ENCODE data around the gene P3H1.

DNA sequence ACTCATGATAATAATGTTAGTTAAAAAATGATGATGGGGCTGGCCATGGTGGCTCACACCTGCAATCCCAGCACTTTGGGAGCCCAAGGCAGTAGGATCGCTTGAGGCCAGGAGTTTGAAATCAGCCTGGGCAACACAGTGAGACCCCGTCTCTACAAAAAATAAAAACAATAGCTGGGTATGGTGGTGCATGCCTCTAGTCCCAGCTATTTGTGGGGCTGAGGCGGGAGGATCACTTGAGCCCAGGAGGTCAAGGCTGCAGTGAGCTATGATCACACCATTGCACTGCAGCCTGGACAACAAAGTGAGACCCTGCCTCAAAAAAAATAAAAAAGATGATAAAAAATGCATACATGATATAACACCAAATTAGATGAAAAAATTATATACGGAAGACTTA, 5.3 kb downstream of the P3H1 start:
- TF ChIP-seq, protein P1, sequence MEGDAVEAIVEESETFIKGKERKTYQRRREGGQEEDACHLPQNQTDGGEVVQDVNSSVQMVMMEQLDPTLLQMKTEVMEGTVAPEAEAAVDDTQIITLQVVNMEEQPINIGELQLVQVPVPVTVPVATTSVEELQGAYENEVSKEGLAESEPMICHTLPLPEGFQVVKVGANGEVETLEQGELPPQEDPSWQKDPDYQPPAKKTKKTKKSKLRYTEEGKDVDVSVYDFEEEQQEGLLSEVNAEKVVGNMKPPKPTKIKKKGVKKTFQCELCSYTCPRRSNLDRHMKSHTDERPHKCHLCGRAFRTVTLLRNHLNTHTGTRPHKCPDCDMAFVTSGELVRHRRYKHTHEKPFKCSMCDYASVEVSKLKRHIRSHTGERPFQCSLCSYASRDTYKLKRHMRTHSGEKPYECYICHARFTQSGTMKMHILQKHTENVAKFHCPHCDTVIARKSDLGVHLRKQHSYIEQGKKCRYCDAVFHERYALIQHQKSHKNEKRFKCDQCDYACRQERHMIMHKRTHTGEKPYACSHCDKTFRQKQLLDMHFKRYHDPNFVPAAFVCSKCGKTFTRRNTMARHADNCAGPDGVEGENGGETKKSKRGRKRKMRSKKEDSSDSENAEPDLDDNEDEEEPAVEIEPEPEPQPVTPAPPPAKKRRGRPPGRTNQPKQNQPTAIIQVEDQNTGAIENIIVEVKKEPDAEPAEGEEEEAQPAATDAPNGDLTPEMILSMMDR (IDR thresholded peaks at IDR 0.05; ENCODE audit: poor library complexity): no peak
- TF ChIP-seq EZH2phosphoT487 (IDR thresholded peaks at IDR 0.05; ENCODE audit: low read depth, severe bottlenecking, unreplicated experiment): no peak

Measured in hepatocyte (in vitro differentiated cells).